Transverse colon (tissue), 4 donors: Measurements from ENCODE around the gene STX10. TPM values are rescaled to one million over a fixed set of nuclear protein-coding genes. Genes with fewer than 3 reads are reported as not detected.

ENCODE experiments used
- DNase-seq: peaks from one replicate; pipeline ENCODE4 v3.0.0-alpha.2; 2019
- H3K27ac ChIP-seq, 4 donors: fragments of 200-600 bp; sonication (generic); 2 replicates each; pipeline ENCODE4 v1.5.1; 2016 to 2018; ENCODE audit warnings: inconsistent platforms in 4 of 4
- H3K27me3 ChIP-seq: fragments of 200-600 bp; sonication (generic); 2 replicates; pipeline ENCODE4 v1.5.1; 2017; ENCODE audit warnings: inconsistent platforms
- H3K36me3 ChIP-seq, 4 donors: fragments of 200-600 bp; sonication (generic); 2 replicates each; pipeline ENCODE4 v1.5.1; 2017 to 2019; ENCODE audit warnings: inconsistent platforms in 4 of 4
- H3K4me1 ChIP-seq, 4 donors: fragments of 200-600 bp; sonication (generic); 2 replicates each; pipeline ENCODE4 v1.5.1; 2017 to 2020; ENCODE audit warnings: inconsistent platforms in 4 of 4
- H3K4me3 ChIP-seq, 4 donors: fragments of 200-600 bp; sonication (generic); 1 replicate in 1 of 4; 2 replicates in 3 of 4; pipeline versions ENCODE4 v1.5.1 to v1.6.1; 2017 to 2019; ENCODE audit warnings: inconsistent platforms in 4 of 4
- H3K9me3 ChIP-seq, 2 donors: fragments of 200-600 bp; sonication (generic); 2 replicates each; pipeline ENCODE4 v1.5.1; 2017 to 2019; ENCODE audit warnings: inconsistent platforms in 2 of 2
- EP300 ChIP-seq: sonication (generic); formaldehyde crosslinking; IDR thresholded peaks from one replicate; pipeline ENCODE4 v1.6.1; 2017; ENCODE audit warnings: antibody characterized with exemption, low read depth
- POLR2A ChIP-seq: fragments of 450-650 bp; IDR thresholded peaks from one replicate; pipeline ENCODE4 v1.6.1; 2016; ENCODE audit warnings: antibody characterized with exemption, mild to moderate bottlenecking, moderate library complexity
- POLR2AphosphoS5 ChIP-seq, 3 donors: sonication (generic); formaldehyde crosslinking; IDR thresholded peaks; one replicate each; pipeline ENCODE4 v1.6.1; 2016; ENCODE audit warnings: antibody characterized with exemption in 3 of 3
- WGBS, 2 donors: methylation state at CpG; one replicate each; pipeline ENCODE4 v1.1.5; 2018; ENCODE audit warnings: low coverage in 1 of 2; 5-methylcytosine and 5-hydroxymethylcytosine counted together
- in situ Hi-C, 4 donors: fragments of 200-750 bp; cut with MboI; loops; one replicate each; pipeline versions ENCODE4 v1.15.0 to v1.15.1; 2017; ENCODE audit warnings: low sequenced_read_pairs in 3 of 4, low pct_ligation_motif_present in 1 of 4, low pct_unique_long_range_greater_than_20kb in 1 of 4
- intact Hi-C: fragments of 100-400 bp; cut with DNase I; formaldehyde crosslinking; loops from one replicate; pipeline ENCODE4 v1.15.1; 2023; ENCODE audit warnings: low total_unique reads
- total RNA-seq, 4 donors: library from RNA; depleted of rRNA; stranded (reverse); fragments of >200 nt; gene quantifications; one replicate each; pipeline ENCODE4 v1.1.0, GENCODE V29; 2016
- TF ChIP-seq, protein P1 (sequence below), 5 experiments: fragments of 200-600 bp in 3 of 5; fragments of 450-650 bp in 2 of 5; sonication (generic) in 3 of 5; IDR thresholded peaks; 1 replicate in 2 of 5; 2 replicates in 3 of 5; pipeline ENCODE4 v1.5.1; 2016 to 2017; ENCODE audit warnings: antibody characterized with exemption in 5 of 5, inconsistent platforms in 3 of 5, mild to moderate bottlenecking in 2 of 5, moderate library complexity in 1 of 5

The STX10 gene
- total RNA-seq, 4 donors from 2014 or later, result 69.7 to 164 (median 84.2) TPM

GRCh38 chr19:13154241-13154778 is 4.1 kb upstream of the STX10 start:
- peak overlapping the region; percentile 70 to 92 (median 86) for H3K4me3 ChIP-seq
- in situ Hi-C loops (no loop called here), intact Hi-C loops (loop anchor here (10.0 kb wide), 2 partner anchors 370 to 1360 kb away; partner anchors contain the start of gene DNAJB1)
- peak overlapping the region; percentile 96 to 100 (median 99) for H3K27ac ChIP-seq
- TF ChIP-seq, protein P1, sequence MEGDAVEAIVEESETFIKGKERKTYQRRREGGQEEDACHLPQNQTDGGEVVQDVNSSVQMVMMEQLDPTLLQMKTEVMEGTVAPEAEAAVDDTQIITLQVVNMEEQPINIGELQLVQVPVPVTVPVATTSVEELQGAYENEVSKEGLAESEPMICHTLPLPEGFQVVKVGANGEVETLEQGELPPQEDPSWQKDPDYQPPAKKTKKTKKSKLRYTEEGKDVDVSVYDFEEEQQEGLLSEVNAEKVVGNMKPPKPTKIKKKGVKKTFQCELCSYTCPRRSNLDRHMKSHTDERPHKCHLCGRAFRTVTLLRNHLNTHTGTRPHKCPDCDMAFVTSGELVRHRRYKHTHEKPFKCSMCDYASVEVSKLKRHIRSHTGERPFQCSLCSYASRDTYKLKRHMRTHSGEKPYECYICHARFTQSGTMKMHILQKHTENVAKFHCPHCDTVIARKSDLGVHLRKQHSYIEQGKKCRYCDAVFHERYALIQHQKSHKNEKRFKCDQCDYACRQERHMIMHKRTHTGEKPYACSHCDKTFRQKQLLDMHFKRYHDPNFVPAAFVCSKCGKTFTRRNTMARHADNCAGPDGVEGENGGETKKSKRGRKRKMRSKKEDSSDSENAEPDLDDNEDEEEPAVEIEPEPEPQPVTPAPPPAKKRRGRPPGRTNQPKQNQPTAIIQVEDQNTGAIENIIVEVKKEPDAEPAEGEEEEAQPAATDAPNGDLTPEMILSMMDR (IDR thresholded peaks at IDR 0.05), result no peak
- TF ChIP-seq POLR2AphosphoS5 (IDR thresholded peaks at IDR 0.05) (peak; percentile 92 to 96 (median 95)), POLR2A (peak; percentile 91), EP300 (peak; percentile 78)
- H3K36me3 ChIP-seq, result no peaks in the 10 kb centered on the region
- 0 to 5% methylated on average over 4 to 20 of the region's 21 CpGs for WGBS, 2 donors
- DNase-seq, result peak; percentile 93
- H3K9me3 ChIP-seq, result no peaks in the 10 kb centered on the region
- peaks cover 0 to 25% (median 17%) of the 10 kb centered on the region in 4 donors for H3K4me1 ChIP-seq
- H3K27me3 ChIP-seq, result no peaks in the 10 kb centered on the region

DNA sequence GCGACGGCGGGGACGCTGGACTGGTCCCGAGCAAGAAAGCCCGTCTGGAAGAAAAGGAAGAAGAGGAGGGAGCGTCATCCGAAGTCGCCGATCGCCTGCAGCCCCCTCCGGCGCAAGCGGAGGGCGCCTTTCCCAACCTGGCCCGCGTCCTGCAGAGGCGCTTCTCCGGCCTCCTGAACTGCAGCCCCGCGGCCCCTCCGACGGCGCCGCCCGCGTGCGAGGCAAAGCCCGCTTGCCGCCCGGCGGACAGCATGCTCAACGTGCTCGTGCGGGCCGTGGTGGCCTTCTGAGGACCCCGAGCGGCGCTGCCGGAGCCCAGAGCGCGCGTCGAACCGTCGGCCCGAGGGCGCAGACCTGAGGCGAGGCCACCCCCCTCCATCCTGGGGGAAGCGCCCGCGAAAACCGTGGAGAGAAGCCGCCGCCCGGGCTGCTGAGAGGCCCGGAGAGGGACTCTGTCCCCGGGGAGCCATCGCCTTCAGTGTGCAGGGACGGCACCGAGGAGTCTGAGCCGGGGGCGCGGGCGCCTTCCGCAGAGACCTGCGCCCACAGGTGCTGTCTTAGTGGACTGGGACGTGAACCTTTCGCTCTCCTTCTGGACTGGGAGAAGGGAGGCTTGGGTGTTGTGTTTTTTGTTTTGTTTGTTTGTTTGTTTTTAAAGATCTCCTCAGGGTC is 3.5 kb upstream of the STX10 start:
- peak; percentile 47 for DNase-seq
- Histone ChIP-seq H3K4me3 (peak overlapping the region; percentile 70 to 92 (median 86)), H3K27ac (peak overlapping the region; percentile 96 to 100 (median 99)), H3K9me3 (no peaks in the 10 kb centered on the region), H3K4me1 (peaks cover 2 to 31% (median 21%) of the 10 kb centered on the region in 4 donors), H3K36me3 (no peaks in the 10 kb centered on the region), H3K27me3 (no peaks in the 10 kb centered on the region)
- intact Hi-C loops, result loop anchor here (10.0 kb wide), 2 partner anchors 369 to 1361 kb away; partner anchors contain the start of gene DNAJB1
- in situ Hi-C loops, result no loop called here
- 0% methylated on average over 38 of the region's 69 CpGs; no CpG with 5 or more reads in 1 of the 2 donors for WGBS, 2 donors
- TF ChIP-seq EP300 (no peak), POLR2AphosphoS5 (IDR thresholded peaks at IDR 0.05) (peak in 2 of 3 donors; percentile 42 to 83)
- TF ChIP-seq, protein P1 (IDR thresholded peaks at IDR 0.05), result peak in 2 of 5 experiments; percentile 3 to 20

GRCh38 chr19:13152974-13153568 is 2.9 kb upstream of the STX10 start:
- peak overlapping the region; percentile 96 to 100 (median 99) for H3K27ac ChIP-seq
- peak; percentile 97 for DNase-seq
- peak overlapping the region; percentile 70 to 92 (median 86) for H3K4me3 ChIP-seq
- H3K27me3 ChIP-seq, result no peaks in the 10 kb centered on the region
- H3K9me3 ChIP-seq, result no peaks in the 10 kb centered on the region
- TF ChIP-seq POLR2AphosphoS5 (IDR thresholded peaks at IDR 0.05) (peak; percentile 100), POLR2A (peak; percentile 100), EP300 (peak; percentile 63)
- TF ChIP-seq, protein P1 (IDR thresholded peaks at IDR 0.05), result peak in 4 of 5 experiments; percentile 3 to 29 (median 16)
- intact Hi-C loops (loop anchor here (10.0 kb wide), 2 partner anchors 368 to 1362 kb away; partner anchors contain the start of gene DNAJB1), in situ Hi-C loops (no loop called here)
- peaks cover 3 to 35% (median 23%) of the 10 kb centered on the region in 4 donors for H3K4me1 ChIP-seq
- H3K36me3 ChIP-seq, result no peaks in the 10 kb centered on the region
- WGBS, 2 donors, result 1% methylated on average over 23 of the region's 59 CpGs; no CpG with 5 or more reads in 1 of the 2 donors
